Fibroblast of lung (primary cell): ENCODE results near the gene CCNI. TPM values are rescaled to one million over a fixed set of nuclear protein-coding genes. Genes with fewer than 3 reads are reported as not detected.
"Not testable (repeated sequence)": the region's sequence is repeated elsewhere in the genome, so short reads cannot be mapped to it uniquely, and the experiment has no call there.

Experiments
- DNase-seq, 2 donors: peaks; one replicate each; pipeline versions ENCODE4 v3.0.0 to v3.0.0-alpha.2; 2010; ENCODE audit warnings: low read depth in 2 of 2
- H2AFZ ChIP-seq: 2 replicates; pipeline ENCODE4 v1.5.1; 2012; ENCODE audit warnings: low read length, control low read depth, inconsistent platforms
- H3K27ac ChIP-seq: 2 replicates; pipeline ENCODE4 v1.5.1; 2011; ENCODE audit warnings: low read length, control low read depth; ENCODE audit not compliant: insufficient read depth
- H3K27me3 ChIP-seq: 2 replicates; pipeline ENCODE4 v1.5.1; 2011; ENCODE audit warnings: mild to moderate bottlenecking, low read length; ENCODE audit not compliant: control insufficient read depth, insufficient read depth
- H3K36me3 ChIP-seq: 2 replicates; pipeline ENCODE4 v1.5.1; 2011; ENCODE audit warnings: low read length; ENCODE audit not compliant: control insufficient read depth, insufficient read depth
- H3K4me1 ChIP-seq: 2 replicates; pipeline ENCODE4 v1.5.1; 2011; ENCODE audit warnings: low read length; ENCODE audit not compliant: control insufficient read depth, insufficient read depth; ENCODE audit errors: extremely low read depth
- H3K4me2 ChIP-seq: 2 replicates; pipeline ENCODE4 v1.5.1; 2011; ENCODE audit warnings: low read length, control low read depth; ENCODE audit not compliant: insufficient read depth; ENCODE audit errors: extremely low read depth
- H3K4me3 ChIP-seq, 4 experiments: fragments of 200-600 bp in 1 of 4; sonication (generic) in 1 of 4; replicated peaks in 1 of 4; 2 replicates each; pipeline ENCODE4 v1.5.1; 2011 to 2016; ENCODE audit warnings: low read length in 4 of 4, low read depth in 3 of 4, mild to moderate bottlenecking in 3 of 4, control low read depth in 2 of 4, inconsistent platforms in 1 of 4, mixed read lengths in 1 of 4; ENCODE audit not compliant: insufficient read depth in 1 of 4; ENCODE audit errors: control extremely low read depth in 1 of 4
- H3K79me2 ChIP-seq: 2 replicates; pipeline ENCODE4 v1.5.1; 2012; ENCODE audit warnings: mild to moderate bottlenecking, low read length, inconsistent platforms; ENCODE audit not compliant: control insufficient read depth, insufficient read depth
- H3K9ac ChIP-seq: 2 replicates; pipeline ENCODE4 v1.5.1; 2011; ENCODE audit warnings: mild to moderate bottlenecking, low read length, control low read depth; ENCODE audit not compliant: insufficient read depth
- H3K9me3 ChIP-seq: 2 replicates; pipeline ENCODE4 v1.5.1; 2012; ENCODE audit warnings: low read depth, low read length; ENCODE audit not compliant: control insufficient read depth, insufficient read depth
- H4K20me1 ChIP-seq: 2 replicates; pipeline ENCODE4 v1.5.1; 2011; ENCODE audit warnings: low read length; ENCODE audit not compliant: control insufficient read depth, insufficient read depth; ENCODE audit errors: extremely low read depth
- CTCF ChIP-seq, 2 donors: IDR thresholded peaks in 1 of 2; conservative IDR thresholded peaks in 1 of 2; 1 replicate in 1 of 2; 2 replicates in 1 of 2; pipeline ENCODE4 v1.5.1; 2011 to 2012; ENCODE audit warnings: low read length in 2 of 2, control low read depth in 1 of 2, inconsistent platforms in 1 of 2, low read depth in 1 of 2, mild to moderate bottlenecking in 1 of 2
- EZH2 ChIP-seq: IDR thresholded peaks from 2 replicates; pipeline ENCODE4 v1.5.1; 2012; ENCODE audit warnings: low read length, control low read depth, mild to moderate bottlenecking; ENCODE audit errors: missing control alignments
- polyA plus RNA-seq, 2 donors: library from polyadenylated mRNA; depleted of rRNA in 1 of 2; stranded (reverse) in 1 of 2; unstranded in 1 of 2; fragments of >200 nt; gene quantifications; 2 replicates each; pipeline ENCODE4 v1.2.1, GENCODE V29; 2011 to 2012; ENCODE audit warnings: missing spikeins in 1 of 2
- total RNA-seq: library from RNA; depleted of rRNA; stranded (reverse); fragments of >200 nt; gene quantifications from 2 replicates; pipeline ENCODE4 v1.2.1, GENCODE V29; 2014

The CCNI gene
- total and polyA plus RNA-seq, 2 donors (not counting 1 experiment from before 2014, with no cell fraction given), result 151 to 216 TPM

GRCh38 chr4:77040270-77040669, 35.5 kb downstream of the CCNI start:
- Histone ChIP-seq H3K9me3 (no peaks in the 10 kb centered on the region), H3K36me3 (no peaks in the 10 kb centered on the region), H3K9ac (no peak overlapping the region), H3K27me3 (no peaks in the 10 kb centered on the region), H3K4me2 (no peak overlapping the region), H3K4me3 (no peak overlapping the region), H3K79me2 (no peaks in the 10 kb centered on the region), H3K4me1 (peaks cover 20% of the 10 kb centered on the region), H4K20me1 (no peaks in the 10 kb centered on the region), H3K27ac (peak overlapping the region; percentile 34), H2AFZ (no peak overlapping the region)
- peak; percentile 74 to 83 for DNase-seq
- TF ChIP-seq CTCF (conservative IDR thresholded peaks at IDR 0.05 in 1 of 2, IDR thresholded peaks at IDR 0.05 in 1 of 2; ENCODE audit: low read depth in 1 of 2, low read length in 2 of 2) (no peak), EZH2 (no peak)

- no peaks in the 10 kb centered on the region for H3K79me2 ChIP-seq
- TF ChIP-seq EZH2 (no peak), CTCF (conservative IDR thresholded peaks at IDR 0.05 in 1 of 2, IDR thresholded peaks at IDR 0.05 in 1 of 2; ENCODE audit: low read depth in 1 of 2, low read length in 2 of 2) (no peak)
- H3K4me3 ChIP-seq, result no peak overlapping the region
- H2AFZ ChIP-seq, result no peak overlapping the region
- peaks cover 4% of the 10 kb centered on the region for H3K36me3 ChIP-seq
- no peaks in the 10 kb centered on the region for H3K9me3 ChIP-seq
- no peak for DNase-seq
- H3K4me1 ChIP-seq, result peaks cover 25% of the 10 kb centered on the region
- peak overlapping the region; percentile 34 for H3K27ac ChIP-seq
- H3K27me3 ChIP-seq, result no peaks in the 10 kb centered on the region
- H3K9ac ChIP-seq, result no peak overlapping the region
- no peaks in the 10 kb centered on the region for H4K20me1 ChIP-seq
- no peak overlapping the region for H3K4me2 ChIP-seq
Observed at GRCh38 chr4:77039796-77040195, 36.0 kb downstream of the CCNI start.

- peak; percentile 47 to 64 for DNase-seq
- Histone ChIP-seq H3K4me1 (peaks cover 22% of the 10 kb centered on the region), H3K4me2 (no peak overlapping the region)
Observed at GRCh38 chr4:77037736-77038135, 38.1 kb downstream of the CCNI start.

GRCh38 chr4:77037168-77037567, 38.6 kb downstream of the CCNI start:
- H4K20me1 ChIP-seq, H3K9me3 ChIP-seq, H3K36me3 ChIP-seq, H2AFZ ChIP-seq, H3K4me2 ChIP-seq, H3K27me3 ChIP-seq, H3K9ac ChIP-seq, H3K79me2 ChIP-seq, H3K4me3 ChIP-seq: not testable (repeated sequence)
- DNase-seq, result peak in 1 of 2 donors; percentile 18
- H3K4me1 ChIP-seq, result peaks cover 22% of the 10 kb centered on the region
- H3K27ac ChIP-seq, result peak overlapping the region; percentile 5

More at GRCh38 chr4:77037736-77038135, 38.1 kb downstream of the CCNI start:
- Histone ChIP-seq H3K27ac (no peak overlapping the region), H3K9me3 (no peaks in the 10 kb centered on the region), H3K4me3 (no peak overlapping the region), H3K79me2 (no peaks in the 10 kb centered on the region), H2AFZ (no peak overlapping the region), H3K9ac (no peak overlapping the region), H4K20me1 (no peaks in the 10 kb centered on the region), H3K36me3 (peaks cover 10% of the 10 kb centered on the region), H3K27me3 (no peaks in the 10 kb centered on the region)
- no peak for TF ChIP-seq EZH2
- no peak for TF ChIP-seq CTCF (conservative IDR thresholded peaks at IDR 0.05 in 1 of 2, IDR thresholded peaks at IDR 0.05 in 1 of 2; ENCODE audit: low read depth in 1 of 2, low read length in 2 of 2)
